Gastrocnemius medialis (tissue), 4 donors: ENCODE measurements around the gene GPRASP3. TPM values are rescaled to one million over a fixed set of nuclear protein-coding genes. Genes with fewer than 3 reads are reported as not detected.

Experiments
- ATAC-seq, 2 donors: fragments of 150-250 bp; one replicate each; pipeline ENCODE4 v1.9.1; 2016
- DNase-seq, 2 donors: peaks; one replicate each; pipeline ENCODE4 v3.0.0-alpha.2; 2019
- H3K27ac ChIP-seq, 4 donors: fragments of 200-600 bp; sonication (generic); 1 replicate in 1 of 4; 2 replicates in 3 of 4; pipeline ENCODE4 v1.5.1; 2016 to 2018; ENCODE audit warnings: mild to moderate bottlenecking in 2 of 4, moderate library complexity in 1 of 4
- H3K27me3 ChIP-seq, 3 donors: fragments of 200-600 bp; sonication (generic) in 2 of 3; 1 replicate in 1 of 3; 2 replicates in 2 of 3; pipeline versions ENCODE4 v1.5.1 to v1.6.0; 2016 to 2019; ENCODE audit warnings: mild to moderate bottlenecking in 1 of 3, moderate library complexity in 1 of 3
- H3K36me3 ChIP-seq, 2 donors: fragments of 200-600 bp; sonication (generic) in 1 of 2; one replicate each; pipeline ENCODE4 v1.5.1; 2017 to 2018
- H3K4me1 ChIP-seq, 2 donors: fragments of 200-600 bp; sonication (generic) in 1 of 2; one replicate each; pipeline ENCODE4 v1.5.1; 2016 to 2017; ENCODE audit warnings: mild to moderate bottlenecking in 2 of 2
- H3K4me3 ChIP-seq, 4 donors: fragments of 200-600 bp; sonication (generic) in 3 of 4; 1 replicate in 1 of 4; 2 replicates in 3 of 4; pipeline ENCODE4 v1.5.1; 2016 to 2019; ENCODE audit warnings: mild to moderate bottlenecking in 2 of 4
- H3K9me3 ChIP-seq, 3 donors: fragments of 200-600 bp; sonication (generic) in 2 of 3; 1 replicate in 1 of 3; 2 replicates in 2 of 3; pipeline ENCODE4 v1.5.1; 2016 to 2019
- CTCF ChIP-seq, 5 experiments: fragments of 450-650 bp in 3 of 5; fragments of 200-600 bp in 2 of 5; sonication (generic) in 2 of 5; IDR thresholded peaks in 4 of 5; conservative IDR thresholded peaks in 1 of 5; 1 replicate in 4 of 5; 2 replicates in 1 of 5; pipeline ENCODE4 v1.5.1; 2016 to 2019; ENCODE audit warnings: antibody characterized with exemption in 5 of 5, mild to moderate bottlenecking in 3 of 5, moderate library complexity in 3 of 5
- POLR2A ChIP-seq, 2 donors: fragments of 450-650 bp; IDR thresholded peaks; one replicate each; pipeline ENCODE4 v1.6.1; 2017; ENCODE audit warnings: antibody characterized with exemption in 2 of 2, mild to moderate bottlenecking in 2 of 2, moderate library complexity in 2 of 2
- in situ Hi-C, 4 donors: fragments of 200-750 bp; cut with MboI; loops; one replicate each; pipeline versions ENCODE4 v1.15.0 to v1.8.0; 2017; ENCODE audit warnings: low sequenced_read_pairs in 4 of 4
- intact Hi-C: fragments of 100-400 bp; cut with DNase I; formaldehyde crosslinking; loops from one replicate; pipeline ENCODE4 v1.15.1; 2023; ENCODE audit warnings: low total_unique reads
- total RNA-seq, 4 donors: library from RNA; depleted of rRNA; stranded (reverse); fragments of >200 nt; gene quantifications; one replicate each; pipeline versions ENCODE4 v1.1.0 to v1.2.3, GENCODE V29; 2016

The GPRASP3 gene
- total RNA-seq, 4 donors from 2014 or later: 1.4 to 3.4 (median 2.7) TPM

- ATAC-seq: no peak
These were observed 2.9 kb downstream of the GPRASP3 start for GRCh38 chrX:102723456-102723855.

GRCh38 chrX:102727761-102728160 is 7.2 kb downstream of the GPRASP3 start:
- Histone ChIP-seq H3K9me3 (no peaks in the 10 kb centered on the region), H3K4me1 (no peaks in the 10 kb centered on the region), H3K27ac (no peak overlapping the region), H3K27me3 (no peaks in the 10 kb centered on the region), H3K4me3 (no peak overlapping the region), H3K36me3 (no peaks in the 10 kb centered on the region)
- intact Hi-C loops (no loop called here), in situ Hi-C loops (no loop called here)
- ATAC-seq: no peak
- no peak for DNase-seq
- no peak for TF ChIP-seq CTCF (IDR thresholded peaks at IDR 0.05 in 4 of 5, conservative IDR thresholded peaks at IDR 0.05 in 1 of 5)
- TF ChIP-seq POLR2A (IDR thresholded peaks at IDR 0.05): no peak

More at GRCh38 chrX:102723456-102723855, 2.9 kb downstream of the GPRASP3 start:
- Histone ChIP-seq H3K27me3 (no peaks in the 10 kb centered on the region), H3K36me3 (no peaks in the 10 kb centered on the region), H3K9me3 (no peaks in the 10 kb centered on the region), H3K27ac (no peak overlapping the region), H3K4me3 (no peak overlapping the region), H3K4me1 (no peaks in the 10 kb centered on the region)
- TF ChIP-seq POLR2A (IDR thresholded peaks at IDR 0.05) (no peak), CTCF (IDR thresholded peaks at IDR 0.05 in 4 of 5, conservative IDR thresholded peaks at IDR 0.05 in 1 of 5) (no peak)
- in situ Hi-C loops (loop anchor here in 1 of 4 donors (25.0 kb wide), 1 partner anchor 89 kb away; no protein-coding TSS in a partner anchor), intact Hi-C loops (no loop called here)
- no peak for DNase-seq

GRCh38 chrX:102728646-102729045 is 8.1 kb downstream of the GPRASP3 start:
- H3K4me1 ChIP-seq: no peaks in the 10 kb centered on the region
- no peaks in the 10 kb centered on the region for H3K36me3 ChIP-seq
- TF ChIP-seq CTCF (IDR thresholded peaks at IDR 0.05 in 4 of 5, conservative IDR thresholded peaks at IDR 0.05 in 1 of 5) (no peak), POLR2A (IDR thresholded peaks at IDR 0.05) (no peak)
- H3K27me3 ChIP-seq: no peaks in the 10 kb centered on the region
- no peak for DNase-seq
- no peak overlapping the region for H3K27ac ChIP-seq
- intact Hi-C loops: no loop called here
- no peak overlapping the region for H3K4me3 ChIP-seq
- H3K9me3 ChIP-seq: no peaks in the 10 kb centered on the region
- no peak for ATAC-seq
- in situ Hi-C loops: no loop called here

GRCh38 chrX:102739657-102740056 is 19.1 kb downstream of the GPRASP3 start:
- H3K4me1 ChIP-seq: no peaks in the 10 kb centered on the region
- H3K27ac ChIP-seq: no peak overlapping the region
- H3K27me3 ChIP-seq: no peaks in the 10 kb centered on the region
- in situ Hi-C loops (no loop called here), intact Hi-C loops (no loop called here)
- DNase-seq: no peak
- ATAC-seq: no peak
- no peaks in the 10 kb centered on the region for H3K9me3 ChIP-seq
- H3K4me3 ChIP-seq: no peak overlapping the region
- H3K36me3 ChIP-seq: no peaks in the 10 kb centered on the region
- no peak for TF ChIP-seq CTCF (IDR thresholded peaks at IDR 0.05 in 4 of 5, conservative IDR thresholded peaks at IDR 0.05 in 1 of 5)

GRCh38 chrX:102744307-102744706 is 23.8 kb downstream of the GPRASP3 start:
- H3K9me3 ChIP-seq: no peaks in the 10 kb centered on the region
- TF ChIP-seq CTCF (IDR thresholded peaks at IDR 0.05 in 4 of 5, conservative IDR thresholded peaks at IDR 0.05 in 1 of 5) (no peak), POLR2A (IDR thresholded peaks at IDR 0.05) (no peak)

More at GRCh38 chrX:102744307-102744706, 23.8 kb downstream of the GPRASP3 start:
- DNase-seq (no peak), ATAC-seq (no peak)
- Histone ChIP-seq H3K4me1 (no peaks in the 10 kb centered on the region), H3K4me3 (no peak overlapping the region), H3K36me3 (no peaks in the 10 kb centered on the region), H3K27ac (no peak overlapping the region), H3K27me3 (peaks cover 0 to 3% (median 0%) of the 10 kb centered on the region in 3 donors)
- intact Hi-C loops: no loop called here
- in situ Hi-C loops: no loop called here
